Type B pancreatic cell (in vitro differentiated cells): ENCODE measurements around the gene VPS4A. TPM values are rescaled to one million over a fixed set of nuclear protein-coding genes. Genes with fewer than 3 reads are reported as not detected.

ENCODE experiments used
- DNase-seq: peaks from one replicate; pipeline ENCODE4 v3.0.0; 2021; ENCODE audit warnings: mixed read lengths; ENCODE audit not compliant: unreplicated experiment; ENCODE audit errors: extremely low spot score
- H3K27ac Mint-ChIP-seq: 2 replicates; pipeline ENCODE4 v1.8.0; 2021; ENCODE audit warnings: mild to moderate bottlenecking, mixed read lengths
- H3K27me3 Mint-ChIP-seq: 2 replicates; pipeline ENCODE4 v1.8.0; 2021; ENCODE audit warnings: mixed read lengths
- H3K36me3 Mint-ChIP-seq: 2 replicates; pipeline ENCODE4 v1.8.0; 2021; ENCODE audit warnings: mixed read lengths
- H3K4me1 Mint-ChIP-seq: one replicate; pipeline ENCODE4 v1.8.0; 2021; ENCODE audit warnings: mixed read lengths; ENCODE audit not compliant: unreplicated experiment
- H3K4me3 Mint-ChIP-seq: 2 replicates; pipeline ENCODE4 v1.8.0; 2021; ENCODE audit warnings: mild to moderate bottlenecking, mixed read lengths
- H3K9me3 Mint-ChIP-seq: 2 replicates; pipeline ENCODE4 v1.8.0; 2021; ENCODE audit warnings: mixed read lengths
- CTCF ChIP-seq: fragments of 200-600 bp; sonication (generic); conservative IDR thresholded peaks from 2 replicates; pipeline ENCODE4 v1.5.0; 2021; ENCODE audit warnings: antibody characterized with exemption, mild to moderate bottlenecking
- total RNA-seq: library from RNA; stranded (reverse); gene quantifications from 2 replicates; pipeline ENCODE4 v1.2.1, GENCODE V29; 2021; ENCODE audit warnings: low replicate concordance

Gene VPS4A
- total RNA-seq, 1 donor from 2014 or later: 31.2 TPM

DNA sequence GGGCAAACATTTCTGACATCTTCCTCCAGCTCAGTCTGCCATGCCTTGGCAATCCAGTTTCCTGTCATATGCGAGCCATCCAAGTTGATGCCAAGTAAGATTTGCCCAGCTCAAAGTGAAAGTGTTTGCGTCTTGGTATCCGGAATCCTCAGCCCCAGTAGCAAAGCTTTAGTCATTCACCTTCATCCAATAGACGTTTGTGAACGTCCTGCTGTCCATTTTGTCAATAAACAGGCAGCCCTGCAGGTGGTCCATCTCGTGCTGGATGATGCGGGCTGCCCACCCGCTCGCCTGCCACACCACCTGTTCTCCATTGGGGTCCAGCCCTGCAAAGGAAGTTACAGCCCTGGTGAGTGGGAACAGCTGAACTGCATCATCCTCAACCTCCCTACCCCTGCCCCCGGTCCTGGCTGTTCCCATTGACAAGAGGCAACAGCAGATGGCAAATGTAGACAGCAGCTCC lies 17.7 kb downstream of the VPS4A start:
- no peaks in the 10 kb centered on the region for H3K27me3 Mint-ChIP-seq
- no peak for DNase-seq
- H3K9me3 Mint-ChIP-seq: no peaks in the 10 kb centered on the region
- H3K4me3 Mint-ChIP-seq: peak overlapping the region; percentile 85
- H3K36me3 Mint-ChIP-seq: peaks cover 6% of the 10 kb centered on the region
- H3K4me1 Mint-ChIP-seq: peaks cover 20% of the 10 kb centered on the region
- H3K27ac Mint-ChIP-seq: peak overlapping the region; percentile 64
- TF ChIP-seq CTCF: no peak

GRCh38 chr16:69329369-69330285 lies 18.5 kb downstream of the VPS4A start:
- H3K9me3 Mint-ChIP-seq: no peaks in the 10 kb centered on the region
- TF ChIP-seq CTCF: no peak
- H3K4me1 Mint-ChIP-seq: peaks cover 20% of the 10 kb centered on the region
- H3K27ac Mint-ChIP-seq: peak overlapping the region; percentile 64
- no peak for DNase-seq
- peaks cover 9% of the 10 kb centered on the region for H3K36me3 Mint-ChIP-seq
- H3K4me3 Mint-ChIP-seq: peak overlapping the region; percentile 85
- no peaks in the 10 kb centered on the region for H3K27me3 Mint-ChIP-seq

DNA sequence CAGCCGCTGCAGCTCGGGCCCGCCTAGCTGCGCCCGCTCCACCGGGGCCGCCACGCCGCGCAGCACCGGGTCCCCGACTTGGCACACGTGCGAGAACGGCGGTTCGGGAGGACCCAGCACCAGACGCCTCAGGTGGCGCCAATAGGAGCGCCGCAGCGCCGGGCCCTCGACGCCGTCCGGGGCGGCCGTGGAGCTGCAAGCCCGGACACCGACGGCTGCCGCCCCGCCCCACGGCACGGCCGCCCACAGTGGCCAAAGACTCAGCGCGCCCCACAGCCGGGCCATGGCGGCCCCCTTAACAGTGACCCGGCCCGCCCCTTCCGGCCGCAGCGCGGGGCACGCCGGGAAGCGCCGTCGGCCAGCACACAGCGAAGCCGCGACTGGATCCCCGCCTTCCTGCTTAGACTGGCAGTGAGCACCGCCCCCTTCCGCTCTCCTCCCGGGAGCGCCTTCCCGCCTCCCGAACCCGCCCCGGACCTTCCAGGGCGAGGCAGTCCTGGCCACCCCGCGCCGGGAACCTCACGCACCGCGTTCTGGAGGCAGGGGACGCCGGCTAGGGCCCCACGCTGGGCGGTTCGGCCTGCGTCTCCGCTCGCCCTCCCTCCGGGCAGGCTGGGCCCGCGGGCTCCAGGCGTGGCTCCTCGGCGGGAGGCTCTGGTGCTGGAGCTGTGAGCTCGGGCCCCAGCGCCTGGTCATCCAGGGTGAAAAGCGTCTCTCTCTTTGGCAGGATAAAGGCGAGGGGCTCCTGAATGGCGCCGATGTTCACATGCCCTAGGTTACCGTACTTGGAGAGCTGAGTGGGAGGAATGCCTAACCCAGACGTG lies 19.3 kb downstream of the VPS4A start, which contains the start of gene PDF:
Gene PDF (minus strand): TSS at position 303 of the 824 bp plus-strand sequence. CDS start 18 bp downstream, at position 285.
- H3K27ac Mint-ChIP-seq: peak within 1 kb of the TSS; percentile 64
- no peaks in the 10 kb centered on the region for H3K9me3 Mint-ChIP-seq
- peaks cover 20% of the 10 kb centered on the region for H3K4me1 Mint-ChIP-seq
- DNase-seq: peak; percentile 93
- peak within 1 kb of the TSS; percentile 87 for H3K4me3 Mint-ChIP-seq
- H3K27me3 Mint-ChIP-seq: no peaks in the 10 kb centered on the region
- TF ChIP-seq CTCF: no peak
- H3K36me3 Mint-ChIP-seq: peaks cover 9% of the 10 kb centered on the region

GRCh38 chr16:69334696-69335095 lies 23.5 kb downstream of the VPS4A start:
- Mint-ChIP-seq H3K27me3 (no peaks in the 10 kb centered on the region), H3K4me3 (no peak overlapping the region), H3K36me3 (peaks cover 18% of the 10 kb centered on the region), H3K27ac (no peak overlapping the region), H3K9me3 (no peaks in the 10 kb centered on the region), H3K4me1 (peaks cover 14% of the 10 kb centered on the region)
- TF ChIP-seq CTCF: no peak
- DNase-seq: no peak

DNA sequence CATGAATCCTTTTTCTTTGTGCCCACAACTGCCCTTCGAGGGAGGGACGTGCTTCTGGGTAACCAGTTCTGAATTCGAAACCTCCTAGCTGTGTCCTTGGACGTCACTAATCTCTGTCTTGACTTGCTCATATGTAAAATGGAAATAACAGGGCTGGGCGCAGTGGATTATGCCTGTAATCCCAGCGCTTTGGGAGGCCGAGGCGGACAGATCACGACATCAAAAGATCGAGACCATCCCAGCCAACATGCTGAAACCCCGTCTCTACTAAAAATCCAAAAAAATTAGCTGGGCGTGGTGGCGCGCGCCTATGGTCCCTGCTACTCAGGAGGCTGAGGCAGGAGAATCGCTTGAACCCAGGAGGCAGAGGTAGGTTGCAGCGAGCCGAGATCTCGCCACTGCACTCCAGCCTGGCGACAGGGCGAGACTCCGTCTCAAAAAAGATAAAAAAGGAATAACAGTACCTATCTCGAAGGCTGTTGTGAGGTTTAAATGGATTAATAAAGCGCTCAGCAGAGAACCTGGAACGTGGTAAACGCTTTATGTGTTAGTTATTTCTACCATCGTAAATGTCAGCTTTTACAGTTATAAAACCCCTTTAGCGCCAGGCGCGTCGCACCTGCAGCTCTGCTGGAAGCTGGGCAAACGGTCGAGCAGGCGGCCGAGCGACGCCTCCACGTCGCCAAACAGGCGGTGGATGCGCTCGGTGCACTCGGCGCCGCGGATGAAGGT lies 27.6 kb downstream of the VPS4A start:
- H3K36me3 Mint-ChIP-seq: peaks cover 22% of the 10 kb centered on the region

More for the DNA sequence above, 27.6 kb downstream of the VPS4A start:
- DNase-seq: no peak
- Mint-ChIP-seq H3K27me3 (no peaks in the 10 kb centered on the region), H3K4me1 (peaks cover 27% of the 10 kb centered on the region), H3K4me3 (peak overlapping the region; percentile 100), H3K27ac (peak overlapping the region; percentile 98), H3K9me3 (no peaks in the 10 kb centered on the region)
- no peak for TF ChIP-seq CTCF
